H9 (cell line): ENCODE results near the gene ANKRD2. TPM values are rescaled to one million over a fixed set of nuclear protein-coding genes. Genes with fewer than 3 reads are reported as not detected.
A peak's percentile ranks its signal among the peaks of the same experiment; 100 is the strongest.

Source experiments
- DNase-seq: peaks from one replicate; pipeline ENCODE4 v3.0.0-alpha.2; 2017
- H2AFZ ChIP-seq: one replicate; pipeline ENCODE4 v1.6.1; 2013; ENCODE audit warnings: mild to moderate bottlenecking, low read length, control low read depth, moderate library complexity
- H2AK5ac ChIP-seq: 2 replicates; pipeline ENCODE4 v1.6.1; 2013; ENCODE audit warnings: low read length, control low read depth, mixed read lengths; ENCODE audit not compliant: insufficient read length
- H2BK120ac ChIP-seq: one replicate; pipeline ENCODE4 v1.6.1; 2013; ENCODE audit warnings: low read depth, mild to moderate bottlenecking, low read length, control low read depth, inconsistent platforms; ENCODE audit not compliant: poor library complexity, severe bottlenecking
- H2BK12ac ChIP-seq: 2 replicates; pipeline ENCODE4 v1.6.1; 2013; ENCODE audit warnings: low read length, control low read depth, mixed read lengths, low read depth; ENCODE audit not compliant: insufficient read length
- H2BK15ac ChIP-seq: 2 replicates; pipeline ENCODE4 v1.6.1; 2013; ENCODE audit warnings: low read depth, low read length, control low read depth
- H2BK20ac ChIP-seq: one replicate; pipeline ENCODE4 v1.6.1; 2013; ENCODE audit warnings: low read depth, mild to moderate bottlenecking, low read length, control low read depth, inconsistent platforms; ENCODE audit not compliant: poor library complexity, severe bottlenecking
- H2BK5ac ChIP-seq: 2 replicates; pipeline ENCODE4 v1.6.1; 2013; ENCODE audit warnings: low read length, control low read depth, mixed read lengths; ENCODE audit not compliant: insufficient read length
- H3K14ac ChIP-seq: 2 replicates; pipeline ENCODE4 v1.6.1; 2013; ENCODE audit warnings: low read length, control low read depth; ENCODE audit not compliant: insufficient read depth
- H3K18ac ChIP-seq: 2 replicates; pipeline ENCODE4 v1.6.1; 2013; ENCODE audit warnings: low read depth, mild to moderate bottlenecking, mixed read lengths, low read length, control low read depth; ENCODE audit not compliant: insufficient read length
- H3K23ac ChIP-seq: 2 replicates; pipeline ENCODE4 v1.6.1; 2013; ENCODE audit warnings: low read length, control low read depth, mixed read lengths, low read depth; ENCODE audit not compliant: insufficient read length
- H3K23me2 ChIP-seq: 2 replicates; pipeline ENCODE4 v1.6.1; 2013; ENCODE audit warnings: low read depth, mild to moderate bottlenecking, mixed read lengths, low read length, control low read depth; ENCODE audit not compliant: insufficient read length, poor library complexity, severe bottlenecking
- H3K27ac ChIP-seq: 2 replicates; pipeline ENCODE4 v1.5.1; 2013; ENCODE audit warnings: low read length, control low read depth, mixed read lengths, low read depth; ENCODE audit not compliant: insufficient read length
- H3K27me3 ChIP-seq: 2 replicates; pipeline ENCODE4 v1.6.1; 2013; ENCODE audit warnings: low read length, control low read depth, inconsistent platforms; ENCODE audit not compliant: insufficient read depth
- H3K4ac ChIP-seq: 2 replicates; pipeline ENCODE4 v1.6.1; 2013; ENCODE audit warnings: low read depth, mild to moderate bottlenecking, control low read depth, inconsistent platforms, low read length, moderate library complexity
- H3K4me1 ChIP-seq: 2 replicates; pipeline ENCODE4 v1.6.1; 2013; ENCODE audit warnings: low read length, control low read depth, inconsistent platforms; ENCODE audit not compliant: insufficient read depth
- H3K4me2 ChIP-seq: 2 replicates; pipeline ENCODE4 v1.6.1; 2013; ENCODE audit warnings: low read length, control low read depth, mixed read lengths; ENCODE audit not compliant: insufficient read length, insufficient read depth
- H3K56ac ChIP-seq: 2 replicates; pipeline ENCODE4 v1.6.1; 2013; ENCODE audit warnings: low read depth, mild to moderate bottlenecking, mixed read lengths, low read length, control low read depth; ENCODE audit not compliant: insufficient read length
- H3K79me1 ChIP-seq: 2 replicates; pipeline ENCODE4 v1.6.1; 2013; ENCODE audit warnings: low read depth, mild to moderate bottlenecking, moderate library complexity, low read length, control low read depth, inconsistent platforms; ENCODE audit not compliant: insufficient read depth, poor library complexity, severe bottlenecking
- H3K79me2 ChIP-seq: 2 replicates; pipeline ENCODE4 v1.6.1; 2013; ENCODE audit warnings: low read length, control low read depth, inconsistent platforms; ENCODE audit not compliant: insufficient read depth
- H3K9ac ChIP-seq: 2 replicates; pipeline ENCODE4 v1.6.1; 2013; ENCODE audit warnings: low read length, control low read depth, mixed read lengths; ENCODE audit not compliant: insufficient read length; ENCODE audit errors: extremely low read depth
- H3K9me3 ChIP-seq: one replicate; pipeline ENCODE4 v1.6.1; 2013; ENCODE audit warnings: low read depth, low read length, inconsistent platforms; ENCODE audit not compliant: control insufficient read depth
- H3T11ph ChIP-seq: one replicate; pipeline ENCODE4 v1.6.1; 2013; ENCODE audit warnings: mild to moderate bottlenecking, low read length, control low read depth, inconsistent platforms
- H4K20me1 ChIP-seq: one replicate; pipeline ENCODE4 v1.6.1; 2013; ENCODE audit not compliant: control insufficient read depth, insufficient read length, insufficient read depth
- H4K5ac ChIP-seq: 2 replicates; pipeline ENCODE4 v1.6.1; 2013; ENCODE audit warnings: low read depth, mild to moderate bottlenecking, mixed read lengths, low read length, control low read depth; ENCODE audit not compliant: insufficient read length
- H4K8ac ChIP-seq: replicated peaks from 2 replicates; pipeline ENCODE4 v1.6.1; 2013; ENCODE audit warnings: low read length, control low read depth, mixed read lengths, low read depth; ENCODE audit not compliant: insufficient read length
- H4K91ac ChIP-seq: 2 replicates; pipeline ENCODE4 v1.6.1; 2013; ENCODE audit warnings: low read depth, mild to moderate bottlenecking, moderate library complexity, mixed read lengths, low read length, control low read depth; ENCODE audit not compliant: insufficient read length
- H3K27ac Mint-ChIP-seq, 3 experiments: 2 replicates in 2 of 3; 3 replicates in 1 of 3; pipeline ENCODE4 v1.8.0; 2020 to 2021; ENCODE audit warnings: mixed read lengths in 3 of 3, mild to moderate bottlenecking in 1 of 3, moderate library complexity in 1 of 3
- H3K27me3 Mint-ChIP-seq: 2 replicates; pipeline ENCODE4 v1.8.0; 2021; ENCODE audit warnings: low read depth, mild to moderate bottlenecking, moderate library complexity, mixed read lengths
- H3K36me3 Mint-ChIP-seq, 3 experiments: 2 replicates in 2 of 3; 3 replicates in 1 of 3; pipeline ENCODE4 v1.8.0; 2020 to 2021; ENCODE audit warnings: low read depth in 3 of 3, mixed read lengths in 3 of 3; ENCODE audit not compliant: insufficient read depth in 1 of 3
- H3K4me1 Mint-ChIP-seq, 2 experiments: 2 replicates each; pipeline ENCODE4 v1.8.0; 2020; ENCODE audit warnings: mixed read lengths in 2 of 2
- H3K4me3 Mint-ChIP-seq, 2 experiments: 2 replicates in 1 of 2; 3 replicates in 1 of 2; pipeline ENCODE4 v1.8.0; 2020 to 2021; ENCODE audit warnings: mild to moderate bottlenecking in 2 of 2, mixed read lengths in 2 of 2, moderate library complexity in 1 of 2
- H3K9me3 Mint-ChIP-seq, 2 experiments: 2 replicates in 1 of 2; 3 replicates in 1 of 2; pipeline ENCODE4 v1.8.0; 2020; ENCODE audit warnings: mild to moderate bottlenecking in 2 of 2, mixed read lengths in 2 of 2, moderate library complexity in 1 of 2
- WGBS: extraction: QIAGEN DNeasy Blood & Tissue Kit; methylation state at CpG from one replicate; pipeline ENCODE4 v1.1.7; 2013; ENCODE audit warnings: missing lambda C conversion rate, low lambda C conversion rate, mixed read lengths; ENCODE audit not compliant: insufficient read length; ENCODE audit errors: extremely low coverage; 5-methylcytosine and 5-hydroxymethylcytosine counted together
- total RNA-seq: library from RNA; stranded (reverse); gene quantifications from 2 replicates; pipeline ENCODE4 v1.2.1, GENCODE V29; 2021
- TF ChIP-seq, protein P1 (sequence below): fragments of 200-600 bp; sonication (generic); conservative IDR thresholded peaks from 3 replicates; pipeline ENCODE4 v1.8.0; 2021; ENCODE audit warnings: antibody characterized with exemption, mild to moderate bottlenecking

Gene ANKRD2
- total RNA-seq, 1 experiment from 2014 or later, result not detected

DNA sequence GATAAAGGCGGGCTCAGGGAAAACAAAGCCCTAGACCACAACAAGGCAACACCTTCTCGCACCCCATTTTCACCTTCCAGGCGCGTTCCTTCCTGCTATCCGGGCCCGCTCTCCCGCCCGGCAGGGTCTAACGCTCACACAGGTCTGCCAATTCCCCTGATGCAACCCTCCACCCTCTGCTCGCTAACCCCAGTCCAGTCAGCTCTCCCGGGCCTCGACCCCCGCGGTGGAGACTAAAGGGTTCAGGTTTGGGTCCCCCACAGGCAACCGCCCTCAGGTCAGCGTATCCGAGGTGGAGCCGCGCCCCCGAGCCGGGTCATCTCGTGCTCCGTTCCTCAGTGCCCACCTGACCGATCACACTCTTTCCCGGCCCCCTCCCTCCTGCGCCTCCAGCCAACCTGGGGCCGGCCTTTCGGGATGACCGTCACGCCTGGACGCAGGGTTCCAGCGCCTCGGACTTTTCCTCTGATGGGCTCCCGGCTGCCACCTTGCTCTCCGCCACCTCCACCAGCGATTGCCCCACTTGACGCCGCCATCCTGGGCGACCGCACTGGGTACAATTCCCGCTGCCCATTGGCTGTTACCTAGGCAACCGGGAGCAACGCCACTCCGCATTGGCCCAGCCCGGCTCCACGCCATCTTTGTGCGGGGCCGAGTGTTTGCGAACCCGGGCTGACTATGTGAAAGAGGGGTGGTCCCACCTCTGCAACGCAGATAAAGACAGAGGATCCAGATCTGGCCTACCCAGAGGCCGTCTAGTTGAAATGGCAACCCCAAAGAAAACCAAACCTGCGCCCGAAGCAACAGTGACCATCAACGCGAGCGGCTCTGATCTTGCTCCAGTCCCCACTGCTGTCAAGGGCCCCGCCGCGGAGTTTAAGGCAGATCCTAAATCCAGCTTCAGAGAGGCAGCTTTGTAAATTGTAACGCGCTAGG lies 60.6 kb downstream of the ANKRD2 start, which contains the start of gene MORN4:
TSS of gene MORN4 (minus strand) at position 552 of the 936 bp plus-strand sequence. CDS start 13,847 bp downstream, outside the sequence.
- peak within 1 kb of the TSS; percentile 33 for H3K18ac ChIP-seq
- Mint-ChIP-seq H3K4me3 (peak within 1 kb of the TSS; percentile 98 to 99), H3K4me1 (peaks cover 9 to 13% of the 10 kb centered on the region in 2 experiments), H3K9me3 (no peaks in the 10 kb centered on the region; a peak in 1 of 5 replicates), H3K27me3 (no peaks in the 10 kb centered on the region), H3K36me3 (peaks cover 0 to 2% (median 2%) of the 10 kb centered on the region in 3 experiments; a peak in 4 of 7 replicates), H3K27ac (peak within 1 kb of the TSS; percentile 96 to 99 (median 99))
- no peak within 1 kb of the TSS for H4K5ac ChIP-seq
- peak within 1 kb of the TSS; percentile 66 for H3K9ac ChIP-seq
- no peak within 1 kb of the TSS for H2BK12ac ChIP-seq
- H3K4me1 ChIP-seq, result no peaks in the 10 kb centered on the region
- no peak within 1 kb of the TSS for H2AK5ac ChIP-seq
- no peak within 1 kb of the TSS for H4K8ac ChIP-seq
- no peak within 1 kb of the TSS for H3K4ac ChIP-seq
- no peak within 1 kb of the TSS for H3K27ac ChIP-seq
- H2BK5ac ChIP-seq, result no peak within 1 kb of the TSS
- no peaks in the 10 kb centered on the region for H3K27me3 ChIP-seq
- no peak within 1 kb of the TSS for H2BK15ac ChIP-seq
- peaks cover 7% of the 10 kb centered on the region for H3K23me2 ChIP-seq
- no peak within 1 kb of the TSS for H3K56ac ChIP-seq
- H3T11ph ChIP-seq, result no peak within 1 kb of the TSS
- no peak within 1 kb of the TSS for H3K23ac ChIP-seq
- no peak within 1 kb of the TSS for H4K91ac ChIP-seq
- TF ChIP-seq, protein P1, sequence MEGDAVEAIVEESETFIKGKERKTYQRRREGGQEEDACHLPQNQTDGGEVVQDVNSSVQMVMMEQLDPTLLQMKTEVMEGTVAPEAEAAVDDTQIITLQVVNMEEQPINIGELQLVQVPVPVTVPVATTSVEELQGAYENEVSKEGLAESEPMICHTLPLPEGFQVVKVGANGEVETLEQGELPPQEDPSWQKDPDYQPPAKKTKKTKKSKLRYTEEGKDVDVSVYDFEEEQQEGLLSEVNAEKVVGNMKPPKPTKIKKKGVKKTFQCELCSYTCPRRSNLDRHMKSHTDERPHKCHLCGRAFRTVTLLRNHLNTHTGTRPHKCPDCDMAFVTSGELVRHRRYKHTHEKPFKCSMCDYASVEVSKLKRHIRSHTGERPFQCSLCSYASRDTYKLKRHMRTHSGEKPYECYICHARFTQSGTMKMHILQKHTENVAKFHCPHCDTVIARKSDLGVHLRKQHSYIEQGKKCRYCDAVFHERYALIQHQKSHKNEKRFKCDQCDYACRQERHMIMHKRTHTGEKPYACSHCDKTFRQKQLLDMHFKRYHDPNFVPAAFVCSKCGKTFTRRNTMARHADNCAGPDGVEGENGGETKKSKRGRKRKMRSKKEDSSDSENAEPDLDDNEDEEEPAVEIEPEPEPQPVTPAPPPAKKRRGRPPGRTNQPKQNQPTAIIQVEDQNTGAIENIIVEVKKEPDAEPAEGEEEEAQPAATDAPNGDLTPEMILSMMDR, result no peak
- H2AFZ ChIP-seq, result peak within 1 kb of the TSS; percentile 3
- H3K9me3 ChIP-seq, result no peaks in the 10 kb centered on the region
- no CpG with 5 or more reads among the region's 62 CpGs for WGBS
- H3K14ac ChIP-seq, result peak within 1 kb of the TSS; percentile 8; the same call in 1 of the 2 replicates
- H4K20me1 ChIP-seq, result no peaks in the 10 kb centered on the region
- H3K4me2 ChIP-seq, result peak within 1 kb of the TSS; percentile 89
- no peaks in the 10 kb centered on the region for H3K79me1 ChIP-seq
- H2BK20ac ChIP-seq, result no peak within 1 kb of the TSS
- peak; percentile 96 for DNase-seq
- H2BK120ac ChIP-seq, result no peak within 1 kb of the TSS
- 0 out of 2 replicates have a peak, but pooled peaks cover 3% of the 10 kb centered on the region for H3K79me2 ChIP-seq

Other genes with a start within 250 kb of the ANKRD2 start
- 128 and 129 TPM in 2 replicates for gene FRAT2, start 238.1 kb upstream of the ANKRD2 start, total RNA-seq
- gene RRP12, start 171.4 kb upstream of the ANKRD2 start, total RNA-seq, result 71.6 and 83.0 TPM in 2 replicates
- gene PGAM1, start 146.6 kb upstream of the ANKRD2 start, total RNA-seq, result 932 and 935 TPM in 2 replicates
- gene EXOSC1, start 126.8 kb upstream of the ANKRD2 start, total RNA-seq, result 60.3 and 66.4 TPM in 2 replicates
- gene ZDHHC16, start 126.6 kb upstream of the ANKRD2 start, total RNA-seq, result 43.9 and 45.4 TPM in 2 replicates
- gene MMS19, start 74.4 kb upstream of the ANKRD2 start, total RNA-seq, result 102 and 104 TPM in 2 replicates
- 18.1 and 19.0 TPM in 2 replicates for gene UBTD1, start 73.9 kb upstream of the ANKRD2 start, total RNA-seq
- gene HOGA1, start 11.6 kb downstream of the ANKRD2 start, total RNA-seq, result 0.72 and 0.79 TPM in 2 replicates
- 0.31 TPM in 1 of 2 replicates, not detected in the other for gene C10orf62, start 16.9 kb downstream of the ANKRD2 start, total RNA-seq
- 11.9 and 12.0 TPM in 2 replicates for gene MORN4, start 60.7 kb downstream of the ANKRD2 start, total RNA-seq
- 29.8 and 30.9 TPM in 2 replicates for gene PI4K2A, start 67.9 kb downstream of the ANKRD2 start, total RNA-seq
- 6.5 and 6.9 TPM in 2 replicates for gene AVPI1, start 114.5 kb downstream of the ANKRD2 start, total RNA-seq
- gene MARVELD1, start 141.0 kb downstream of the ANKRD2 start, total RNA-seq, result 26.6 and 26.7 TPM in 2 replicates
- 32.2 and 33.2 TPM in 2 replicates for gene ZFYVE27, start 164.3 kb downstream of the ANKRD2 start, total RNA-seq
- gene SFRP5, start 199.2 kb downstream of the ANKRD2 start, total RNA-seq, result 1.7 and 1.8 TPM in 2 replicates